ENCODE measurements around the gene METAP1.
"Not testable (repeated sequence)": the region's sequence is repeated elsewhere in the genome, so short reads cannot be mapped to it uniquely, and the experiment has no call there.

Gene METAP1

DNA sequence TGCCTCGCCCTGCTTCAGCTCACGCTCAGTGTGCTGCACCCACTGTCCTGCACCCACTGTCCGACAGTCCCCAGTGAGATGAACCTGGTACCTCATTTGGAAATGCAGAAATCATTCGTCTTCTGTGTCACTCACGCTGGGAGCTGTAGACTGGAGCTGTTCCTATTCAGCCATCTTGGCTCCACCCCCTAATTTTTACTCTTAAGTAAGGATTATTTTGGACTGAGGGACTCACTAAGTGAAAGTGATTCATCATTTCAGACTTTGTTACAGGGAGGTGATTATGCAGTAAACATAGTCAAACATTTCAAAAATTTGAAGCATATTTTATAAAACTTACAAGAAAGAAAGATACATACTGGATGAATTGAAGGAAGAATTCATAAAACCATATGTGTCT lies 104.3 kb downstream of the METAP1 start:
- not testable (repeated sequence) for DNase-seq (ENCODE audit: low read depth)

DNA sequence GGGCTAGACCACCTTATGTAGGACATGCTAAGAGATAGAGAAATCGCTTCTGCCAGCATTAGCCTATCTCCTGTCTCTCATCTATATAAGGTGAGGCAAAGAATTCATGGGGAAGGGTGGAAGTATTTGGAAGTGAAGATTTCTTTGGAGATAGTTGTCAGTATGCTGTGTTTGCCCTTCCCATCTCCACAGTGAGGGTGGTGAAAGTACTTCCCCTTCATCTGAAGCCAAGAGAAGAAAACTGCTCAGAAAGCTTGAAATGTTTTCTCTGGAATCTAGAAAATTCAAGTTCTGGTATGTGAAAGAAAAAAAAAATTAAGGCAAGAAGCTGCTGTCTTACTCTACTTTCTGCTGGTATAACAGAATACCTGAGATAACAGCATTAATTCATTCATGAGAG lies 105.4 kb downstream of the METAP1 start:
- no peak for DNase-seq (ENCODE audit: low read depth)

DNA sequence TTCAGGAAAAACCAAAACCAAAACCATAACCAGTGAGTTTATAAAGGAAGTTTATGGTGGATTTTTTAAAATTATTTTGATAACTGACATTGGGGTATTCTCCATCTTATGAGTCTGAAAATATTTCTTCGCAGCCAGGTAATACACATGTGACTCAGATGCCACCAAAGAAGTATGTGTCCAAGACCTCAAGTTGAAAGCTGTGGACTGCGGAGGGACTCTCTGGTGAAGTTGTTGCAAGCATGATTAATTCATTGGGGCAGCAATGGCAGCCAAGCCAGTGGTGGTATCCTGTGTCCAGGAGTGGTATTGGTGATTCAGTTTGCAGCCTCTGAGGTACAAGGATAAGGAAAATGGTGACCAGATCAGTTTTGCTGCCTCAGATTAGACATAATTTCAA lies 107.1 kb downstream of the METAP1 start:
- no peak for DNase-seq (ENCODE audit: low read depth)

DNA sequence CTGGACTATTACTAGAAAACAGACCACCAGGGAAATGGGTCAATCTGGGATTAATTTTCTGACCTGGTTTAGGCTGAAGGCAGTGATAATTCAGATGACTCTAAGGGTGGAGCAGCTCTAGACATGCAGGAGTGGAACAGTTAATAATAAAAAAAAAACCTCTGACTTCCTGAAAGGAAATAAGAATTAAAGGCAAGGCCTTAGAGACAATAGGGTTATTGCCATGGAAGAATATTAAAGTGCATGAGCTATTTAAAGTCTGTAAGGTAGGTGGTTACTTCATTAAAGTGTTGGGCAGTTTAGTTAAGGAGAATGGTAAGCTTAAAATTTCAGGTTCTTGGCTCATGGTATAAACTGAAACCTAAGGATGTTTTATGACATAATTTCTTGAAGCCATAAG lies 107.6 kb downstream of the METAP1 start:
- DNase-seq (ENCODE audit: low read depth), result no peak

DNA sequence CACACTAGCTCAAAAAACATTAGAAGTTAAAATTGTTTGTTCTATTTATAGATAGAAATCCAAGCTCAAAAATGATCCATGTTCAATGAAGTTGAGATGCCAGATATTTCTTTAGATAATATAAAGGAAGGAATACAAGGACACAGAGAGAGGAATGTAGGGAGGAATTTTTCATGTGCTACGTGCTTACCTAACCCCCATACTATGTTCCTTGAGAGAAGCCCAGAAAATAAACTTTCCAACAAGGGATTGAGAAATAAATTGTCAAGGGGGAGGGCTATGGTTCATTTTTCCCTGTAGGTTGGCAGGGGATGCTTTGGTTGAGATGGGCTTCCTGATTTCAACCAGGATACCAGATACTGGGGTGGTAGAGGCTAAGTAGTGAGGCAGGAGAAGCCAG lies 108.6 kb downstream of the METAP1 start:
- DNase-seq (ENCODE audit: low read depth), result no peak

DNA sequence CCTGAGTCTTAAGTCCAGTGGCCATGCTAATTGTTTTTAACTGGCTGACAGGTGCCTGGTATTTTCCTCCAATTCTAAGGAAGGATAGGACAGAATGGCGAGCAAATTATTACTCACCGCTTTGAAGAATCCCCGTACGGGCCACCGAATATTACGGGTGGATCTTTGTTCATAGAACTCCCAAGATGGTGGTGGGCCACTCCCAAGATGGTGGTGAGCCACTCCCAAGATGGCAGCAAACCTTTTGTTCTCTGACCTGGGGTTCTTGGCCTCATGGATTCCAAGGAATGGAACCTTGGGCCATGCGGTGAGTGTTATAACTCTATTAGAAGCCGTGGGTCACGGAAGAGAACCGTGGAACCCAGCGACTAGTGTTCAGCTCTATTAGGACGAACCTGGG lies 113.8 kb downstream of the METAP1 start:
- not testable (repeated sequence) for DNase-seq (ENCODE audit: low read depth)

Data from stimulated activated CD8-positive, alpha-beta memory T cell treated with anti-CD3 and anti-CD28 coated beads, Interleukin-15, amount 100 ng/mL, for 24 hours (primary cell).